ENCODE results near the gene WNT7B.

WNT7B gene

DNA sequence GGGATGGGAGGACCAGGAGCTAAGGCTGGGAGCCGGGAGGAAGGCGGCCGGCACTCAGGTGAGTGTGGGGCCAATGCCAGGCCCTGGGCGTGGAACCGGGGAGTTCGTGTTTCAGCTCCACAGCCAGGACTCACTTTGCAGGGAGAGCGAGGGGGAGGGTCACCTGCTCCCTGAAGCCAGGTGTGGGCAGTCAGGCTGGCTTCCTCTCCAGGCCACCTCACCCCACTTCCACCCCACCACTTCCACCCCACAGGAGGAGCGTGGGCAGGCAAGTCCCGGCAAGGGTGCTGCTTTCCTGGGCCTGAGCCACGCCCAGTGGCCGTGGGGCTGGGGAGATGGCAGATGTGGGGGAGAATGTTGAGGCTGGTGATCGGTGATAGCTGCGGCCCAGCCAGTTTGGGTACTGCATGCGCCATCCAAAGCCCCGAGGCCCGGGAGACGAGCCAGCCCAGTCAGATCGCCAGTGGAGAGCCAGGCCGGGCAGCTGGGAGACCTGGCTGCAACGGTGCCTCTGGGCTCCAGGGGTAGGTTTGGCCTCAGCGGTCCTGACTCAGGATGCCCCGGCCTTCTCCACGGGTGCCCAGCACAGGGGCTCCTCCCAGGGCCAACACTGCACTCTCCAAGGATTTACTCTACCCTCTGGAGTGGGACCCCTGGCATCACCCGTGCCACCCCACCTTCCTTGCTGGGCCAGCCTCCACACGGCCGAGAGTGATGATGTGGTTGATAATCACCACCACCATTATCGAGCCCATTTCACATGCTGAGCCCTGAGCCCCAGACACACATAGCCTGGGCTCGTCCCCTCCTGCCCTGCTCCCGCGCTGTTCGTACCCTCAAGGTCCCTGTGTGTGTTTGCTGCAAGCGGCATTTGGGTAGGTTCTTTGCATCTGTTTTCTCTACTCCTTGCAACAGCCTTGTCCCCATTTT lies 93.8 kb downstream of the WNT7B start:
- no peak overlapping the region for H3K4me3 ChIP-seq (ENCODE audit: low read length)
- TF ChIP-seq ZNF274 (IDR thresholded peaks at IDR 0.05; ENCODE audit: low read depth, low read length): no peak

GRCh38 chr22:45881524-45881875 lies 95.5 kb downstream of the WNT7B start:
- TF ChIP-seq ZNF274 (IDR thresholded peaks at IDR 0.05; ENCODE audit: low read depth, low read length): no peak
- H3K4me3 ChIP-seq (ENCODE audit: low read length): no peak overlapping the region

DNA sequence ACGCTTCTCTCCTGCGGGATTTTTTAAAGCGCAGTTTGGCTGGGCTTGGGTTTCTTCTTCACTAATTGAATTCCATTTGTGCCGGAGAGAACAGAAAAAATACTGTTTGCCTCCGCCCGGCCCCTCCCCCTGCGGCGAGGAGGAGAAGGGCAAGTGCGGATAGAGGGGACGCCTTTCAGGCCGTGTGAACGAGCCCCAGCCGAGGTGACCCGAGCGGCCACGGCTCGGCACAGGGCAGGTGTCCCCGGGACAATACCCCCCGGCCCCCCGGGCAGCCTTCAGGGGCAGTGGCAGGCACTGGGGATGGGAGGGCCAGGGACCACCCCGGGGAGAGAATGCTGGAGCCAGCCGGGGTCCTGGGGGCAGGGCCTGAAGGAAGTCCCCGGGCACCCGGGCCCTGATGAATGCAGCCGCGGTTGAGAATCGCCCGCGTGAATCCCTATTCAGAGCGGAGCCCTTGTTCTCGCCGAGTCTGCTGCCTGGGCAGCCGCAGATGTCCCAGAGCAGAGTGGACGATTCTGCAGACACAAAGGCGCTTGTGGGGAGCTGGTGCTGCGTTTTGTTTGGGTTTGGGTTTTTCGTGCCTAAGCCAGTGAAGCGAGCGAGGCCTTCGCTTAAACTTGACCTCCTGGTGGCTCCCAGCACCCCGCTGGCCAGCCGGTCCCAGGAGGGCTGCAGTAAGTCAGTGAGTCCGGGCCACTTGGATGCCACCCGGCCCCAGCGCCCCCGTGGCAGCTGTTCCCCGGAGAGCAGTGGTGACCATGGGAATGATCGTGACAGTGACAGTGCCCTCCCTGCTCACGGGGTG lies 96.0 kb downstream of the WNT7B start:
- no peak for TF ChIP-seq ZNF274 (IDR thresholded peaks at IDR 0.05; ENCODE audit: low read depth, low read length)
- H3K4me3 ChIP-seq (ENCODE audit: low read length): no peak overlapping the region

GRCh38 chr22:45880091-45880715 lies 96.8 kb downstream of the WNT7B start:
- TF ChIP-seq ZNF274 (IDR thresholded peaks at IDR 0.05; ENCODE audit: low read depth, low read length): no peak
- H3K4me3 ChIP-seq (ENCODE audit: low read length): no peak overlapping the region

DNA sequence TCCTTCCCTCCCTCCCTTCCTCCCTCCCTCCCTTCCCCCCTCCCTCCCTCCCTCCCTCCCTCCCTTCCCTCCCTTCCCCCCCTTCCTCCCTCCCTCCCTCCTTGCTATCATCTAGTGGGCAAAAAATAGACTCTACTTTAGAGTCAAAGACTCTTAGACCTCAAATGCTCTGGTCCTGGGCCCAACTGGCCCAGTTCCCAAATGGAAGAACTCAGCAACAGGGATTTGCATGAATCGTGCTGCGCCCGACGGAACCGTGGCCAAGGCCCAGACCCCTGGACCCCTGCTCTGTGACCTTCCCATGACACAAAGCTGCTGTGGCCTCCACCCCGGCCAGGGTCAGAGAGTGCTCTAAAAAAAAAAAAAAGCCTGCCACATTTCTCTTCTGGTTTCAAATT lies 97.4 kb downstream of the WNT7B start:
- TF ChIP-seq ZNF274 (IDR thresholded peaks at IDR 0.05; ENCODE audit: low read depth, low read length): no peak

GRCh38 chr22:45878901-45879551 lies 97.9 kb downstream of the WNT7B start:
- H3K4me3 ChIP-seq (ENCODE audit: low read length): no peak overlapping the region
- no peak for TF ChIP-seq ZNF274 (IDR thresholded peaks at IDR 0.05; ENCODE audit: low read depth, low read length)

More for the DNA sequence above, 97.4 kb downstream of the WNT7B start:
- H3K4me3 ChIP-seq (ENCODE audit: low read length): no peak overlapping the region

- no peak for TF ChIP-seq ZNF274 (IDR thresholded peaks at IDR 0.05; ENCODE audit: low read depth, low read length)
- H3K4me3 ChIP-seq (ENCODE audit: low read length): no peak overlapping the region
Observed at GRCh38 chr22:45878051-45878781, 98.7 kb downstream of the WNT7B start.

GRCh38 chr22:45877651-45878050 lies 99.3 kb downstream of the WNT7B start:
- no peak for TF ChIP-seq ZNF274 (IDR thresholded peaks at IDR 0.05; ENCODE audit: low read depth, low read length)
- H3K4me3 ChIP-seq (ENCODE audit: low read length): no peak overlapping the region

GRCh38 chr22:45877036-45877380 lies 100.0 kb downstream of the WNT7B start:
- TF ChIP-seq ZNF274 (IDR thresholded peaks at IDR 0.05; ENCODE audit: low read depth, low read length): no peak
- no peak overlapping the region for H3K4me3 ChIP-seq (ENCODE audit: low read length)

DNA sequence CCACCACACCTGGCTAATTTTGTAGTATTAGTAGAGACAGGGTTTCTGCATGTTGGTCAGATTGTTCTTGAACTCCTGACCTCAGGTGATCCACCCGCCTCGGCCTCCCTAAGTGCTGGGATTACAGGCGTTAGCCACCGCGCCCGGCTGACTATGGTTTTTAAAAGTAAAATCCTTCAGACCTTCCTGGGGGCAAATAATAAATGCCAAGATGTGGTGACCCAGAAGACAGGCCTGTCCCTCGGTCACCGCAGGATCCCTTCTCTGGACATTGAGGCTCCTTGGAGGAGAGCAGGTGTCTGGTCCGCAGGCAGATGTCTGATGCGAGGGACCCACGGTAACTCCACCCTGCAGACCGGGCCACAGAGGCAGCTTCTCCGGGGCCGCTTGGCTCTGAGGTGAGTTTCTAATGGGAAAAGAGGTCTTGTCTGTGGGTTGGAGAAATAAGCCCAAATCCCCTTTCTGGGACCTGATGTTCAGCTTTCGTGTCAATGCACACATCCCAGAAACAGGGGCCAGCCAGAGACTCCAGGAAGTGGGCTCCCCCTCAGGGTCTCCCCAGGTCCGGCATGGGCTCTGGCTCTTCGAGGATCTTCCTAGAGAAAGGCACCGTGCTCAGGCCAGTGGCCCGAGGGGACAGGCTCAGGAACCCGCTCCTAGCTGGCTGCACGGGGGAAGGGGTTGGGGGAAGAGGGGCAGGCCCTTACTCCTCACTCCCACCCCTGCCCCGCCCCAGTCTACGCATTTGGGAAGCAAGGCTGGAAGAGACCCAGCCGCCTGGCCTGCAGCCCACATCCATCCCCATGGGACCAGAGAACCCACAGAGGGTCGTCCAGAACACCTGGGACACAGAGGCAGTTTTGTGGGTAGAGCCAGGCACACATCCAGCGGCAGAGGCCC lies 100.6 kb downstream of the WNT7B start:
- H3K4me3 ChIP-seq (ENCODE audit: low read length): no peak overlapping the region
- no peak for TF ChIP-seq ZNF274 (IDR thresholded peaks at IDR 0.05; ENCODE audit: low read depth, low read length)

DNA sequence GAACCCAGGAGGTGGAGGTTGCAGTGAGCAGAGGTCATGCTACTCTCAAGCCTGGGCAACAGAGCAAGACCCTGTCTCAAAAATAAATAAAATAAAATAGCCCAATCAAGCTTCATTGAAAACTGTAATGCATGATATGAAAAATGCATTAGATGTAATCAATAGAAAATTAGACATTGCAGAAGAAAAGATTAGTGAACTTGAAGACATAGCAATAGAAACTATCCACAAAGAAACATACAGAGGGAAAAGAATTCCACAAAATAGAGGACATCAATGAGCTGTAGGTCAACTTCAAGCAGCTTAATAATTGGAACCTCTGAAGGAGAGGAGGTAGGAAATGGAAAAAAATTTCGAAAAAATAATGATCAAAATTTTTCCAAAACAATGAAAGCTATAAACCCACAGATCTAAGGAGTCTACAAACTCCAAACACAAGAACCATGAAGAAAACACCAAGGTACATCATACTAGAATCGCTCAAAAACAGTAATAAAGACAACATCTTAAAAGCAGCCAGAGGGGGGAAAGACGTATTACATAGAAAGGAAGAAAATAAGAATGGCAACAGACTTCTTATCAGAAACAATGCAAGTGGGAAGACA lies 104.2 kb downstream of the WNT7B start:
- no peak for TF ChIP-seq ZNF274 (IDR thresholded peaks at IDR 0.05; ENCODE audit: low read depth, low read length)

GRCh38 chr22:45871721-45872120 lies 105.2 kb downstream of the WNT7B start:
- no peak for TF ChIP-seq ZNF274 (IDR thresholded peaks at IDR 0.05; ENCODE audit: low read depth, low read length)
- no peak overlapping the region for H3K4me3 ChIP-seq (ENCODE audit: low read length)

More for the DNA sequence above, 104.2 kb downstream of the WNT7B start:
- no peak overlapping the region for H3K4me3 ChIP-seq (ENCODE audit: low read length)

All from GM08714 (cell line).